OCI-LY3 (cell line): ENCODE measurements around the gene ADAM29.

Source experiments
- H2AFZ ChIP-seq: fragments of 200-600, 300-600 bp; shearing (Covaris generic); 2 replicates; pipeline ENCODE4 v1.6.0; 2014; ENCODE audit warnings: antibody characterized with exemption, low read depth, low read length
- H3K27ac ChIP-seq: fragments of 200-600, 300-600 bp; sonication (generic); 2 replicates; pipeline ENCODE4 v1.5.1; 2014; ENCODE audit warnings: mild to moderate bottlenecking, low read length, moderate library complexity, mixed read lengths
- H3K27me3 ChIP-seq: fragments of 200-600, 300-600 bp; sonication (generic); 2 replicates; pipeline ENCODE4 v1.6.1; 2014; ENCODE audit warnings: low read depth, low read length, mixed read lengths
- H3K36me3 ChIP-seq: fragments of 200-600, 300-600 bp; sonication (generic); replicated peaks from 2 replicates; pipeline ENCODE3; 2014; ENCODE audit warnings: low read depth, low read length, mixed read lengths
- H3K4me1 ChIP-seq: fragments of 300-600, 200-600 bp; sonication (generic); 2 replicates; pipeline ENCODE4 v1.6.1; 2014; ENCODE audit warnings: low read length, mixed read lengths
- H3K4me2 ChIP-seq: fragments of 200-600, 300-600 bp; sonication (generic); 2 replicates; pipeline ENCODE4 v1.6.1; 2014; ENCODE audit warnings: low read length, mixed read lengths
- H3K4me3 ChIP-seq: fragments of 300-600, 200-600 bp; sonication (generic); 2 replicates; pipeline ENCODE4 v1.5.1; 2014; ENCODE audit warnings: antibody characterized with exemption, mild to moderate bottlenecking, low read length, moderate library complexity
- H3K79me2 ChIP-seq: fragments of 300-600, 200-600 bp; shearing (Covaris generic); 2 replicates; pipeline ENCODE4 v1.6.1; 2014; ENCODE audit warnings: mild to moderate bottlenecking, low read length, mixed read lengths
- H3K9ac ChIP-seq: fragments of 300-600, 200-600 bp; shearing (Covaris generic); 2 replicates; pipeline ENCODE4 v1.6.0; 2014; ENCODE audit warnings: mild to moderate bottlenecking, low read length, moderate library complexity
- H3K9me3 ChIP-seq: fragments of 200-600, 300-600 bp; shearing (Covaris generic); 2 replicates; pipeline ENCODE4 v1.6.1; 2014; ENCODE audit warnings: low read length, mixed read lengths; ENCODE audit not compliant: insufficient read depth
- H4K20me1 ChIP-seq: fragments of 200-600, 300-600 bp; sonication (generic); 2 replicates; pipeline ENCODE4 v1.6.1; 2016; ENCODE audit warnings: low read length, mixed read lengths; ENCODE audit not compliant: insufficient read depth
- CTCF ChIP-seq: fragments of 200-600, 300-600 bp; sonication (generic); IDR thresholded peaks from 2 replicates; pipeline ENCODE4 v1.5.1; 2014; ENCODE audit warnings: antibody characterized with exemption, low read length, low read depth
- EZH2phosphoT487 ChIP-seq: fragments of 200-600 bp; shearing (Covaris generic); IDR thresholded peaks from 2 replicates; pipeline ENCODE4 v1.6.1; 2018; ENCODE audit warnings: antibody characterized with exemption, mixed run types, low read depth

The ADAM29 gene

GRCh38 chr4:174926958-174927357, 8.8 kb downstream of the ADAM29 start:
- H2AFZ ChIP-seq: 0 out of 2 replicates have a peak overlapping the region, but pooled peaks have one; percentile 2
- peaks cover 7% of the 10 kb centered on the region for H3K36me3 ChIP-seq
- no peaks in the 10 kb centered on the region for H3K27me3 ChIP-seq
- H3K9me3 ChIP-seq: no peaks in the 10 kb centered on the region
- H3K27ac ChIP-seq: peak overlapping the region; percentile 95
- H3K4me3 ChIP-seq: peak overlapping the region; percentile 46
- no peaks in the 10 kb centered on the region for H4K20me1 ChIP-seq
- TF ChIP-seq EZH2phosphoT487: no peak
- no peaks in the 10 kb centered on the region for H3K79me2 ChIP-seq
- H3K9ac ChIP-seq: peak overlapping the region; percentile 95
- peak overlapping the region; percentile 83 for H3K4me2 ChIP-seq
- peaks cover 81% of the 10 kb centered on the region for H3K4me1 ChIP-seq

GRCh38 chr4:174928174-174928573, 10.0 kb downstream of the ADAM29 start:
- H3K9ac ChIP-seq: peak overlapping the region; percentile 95
- H3K9me3 ChIP-seq: no peaks in the 10 kb centered on the region
- peak overlapping the region; percentile 83 for H3K4me2 ChIP-seq
- peaks cover 16% of the 10 kb centered on the region for H3K36me3 ChIP-seq
- H3K27me3 ChIP-seq: no peaks in the 10 kb centered on the region
- no peaks in the 10 kb centered on the region for H4K20me1 ChIP-seq
- peak overlapping the region; percentile 66 for H3K4me3 ChIP-seq
- TF ChIP-seq EZH2phosphoT487 (no peak), CTCF (no peak)
- H3K79me2 ChIP-seq: no peaks in the 10 kb centered on the region
- H3K27ac ChIP-seq: peak overlapping the region; percentile 95
- H3K4me1 ChIP-seq: peaks cover 93% of the 10 kb centered on the region
- 0 out of 2 replicates have a peak overlapping the region, but pooled peaks have one; percentile 12 for H2AFZ ChIP-seq

GRCh38 chr4:174928575-174929253, 10.6 kb downstream of the ADAM29 start:
- peaks cover 22% of the 10 kb centered on the region for H3K36me3 ChIP-seq
- H3K27me3 ChIP-seq: no peaks in the 10 kb centered on the region
- peak overlapping the region; percentile 66 for H3K4me3 ChIP-seq
- H3K4me1 ChIP-seq: peaks cover 96% of the 10 kb centered on the region
- no peak overlapping the region for H2AFZ ChIP-seq
- 0 out of 2 replicates have a peak, but pooled peaks cover 2% of the 10 kb centered on the region for H3K9me3 ChIP-seq
- H3K79me2 ChIP-seq: no peaks in the 10 kb centered on the region
- peak overlapping the region; percentile 95 for H3K27ac ChIP-seq
- H4K20me1 ChIP-seq: no peaks in the 10 kb centered on the region
- H3K9ac ChIP-seq: peak overlapping the region; percentile 95
- TF ChIP-seq EZH2phosphoT487 (no peak), CTCF (no peak)
- peak overlapping the region; percentile 83 for H3K4me2 ChIP-seq

DNA sequence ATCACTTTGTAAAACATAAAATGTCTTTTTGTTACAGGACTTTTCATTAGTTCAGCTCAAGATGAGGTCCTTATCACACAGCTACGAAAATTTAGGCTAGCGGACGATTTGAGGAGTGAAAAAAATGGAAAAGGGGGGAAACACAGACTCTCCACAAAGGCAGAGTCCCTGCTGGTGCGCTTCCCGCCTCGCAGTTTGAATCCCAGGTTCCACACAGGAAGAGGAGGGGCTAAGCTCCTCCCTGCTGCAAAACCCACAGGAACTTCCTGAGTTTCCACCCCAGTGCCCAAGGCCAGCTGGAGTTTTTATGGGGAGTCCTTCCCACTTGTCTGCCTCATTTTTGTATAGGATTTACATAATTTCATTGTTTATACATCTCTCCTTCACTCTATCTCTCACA, 11.2 kb downstream of the ADAM29 start:
- TF ChIP-seq CTCF (no peak), EZH2phosphoT487 (no peak)
- Histone ChIP-seq H3K4me2 (peak overlapping the region; percentile 83), H4K20me1 (no peaks in the 10 kb centered on the region), H3K4me1 (peaks cover 96% of the 10 kb centered on the region), H3K27ac (peak overlapping the region; percentile 95), H3K9me3 (0 out of 2 replicates have a peak, but pooled peaks cover 5% of the 10 kb centered on the region), H3K36me3 (peaks cover 19% of the 10 kb centered on the region), H2AFZ (no peak overlapping the region), H3K9ac (peak overlapping the region; percentile 95), H3K27me3 (no peaks in the 10 kb centered on the region), H3K4me3 (peak overlapping the region; percentile 65), H3K79me2 (no peaks in the 10 kb centered on the region)
